ENCODE results near the gene TRPM2.

- TF ChIP-seq RFX5 (IDR thresholded peaks at IDR 0.05; ENCODE audit: low read depth, low read length) (no peak), POLR2A (IDR thresholded peaks at IDR 0.05; ENCODE audit: low read depth, low read length) (no peak), MXI1 (IDR thresholded peaks at IDR 0.05; ENCODE audit: borderline replicate concordance, low read depth, low read length) (no peak), CEBPB (IDR thresholded peaks at IDR 0.05; ENCODE audit: low read depth, low read length) (no peak), MAZ (IDR thresholded peaks at IDR 0.05; ENCODE audit: borderline replicate concordance, low read depth, low read length) (no peak), USF2 (IDR thresholded peaks at IDR 0.05; ENCODE audit: low read depth, low read length) (no peak), NFE2L2 (IDR thresholded peaks at IDR 0.05; ENCODE audit: low read depth, low read length) (no peak), SMC3 (IDR thresholded peaks at IDR 0.05; ENCODE audit: low read depth, low read length) (no peak), RAD21 (IDR thresholded peaks at IDR 0.05; ENCODE audit: low read length) (no peak)
- TF ChIP-seq, protein P1, sequence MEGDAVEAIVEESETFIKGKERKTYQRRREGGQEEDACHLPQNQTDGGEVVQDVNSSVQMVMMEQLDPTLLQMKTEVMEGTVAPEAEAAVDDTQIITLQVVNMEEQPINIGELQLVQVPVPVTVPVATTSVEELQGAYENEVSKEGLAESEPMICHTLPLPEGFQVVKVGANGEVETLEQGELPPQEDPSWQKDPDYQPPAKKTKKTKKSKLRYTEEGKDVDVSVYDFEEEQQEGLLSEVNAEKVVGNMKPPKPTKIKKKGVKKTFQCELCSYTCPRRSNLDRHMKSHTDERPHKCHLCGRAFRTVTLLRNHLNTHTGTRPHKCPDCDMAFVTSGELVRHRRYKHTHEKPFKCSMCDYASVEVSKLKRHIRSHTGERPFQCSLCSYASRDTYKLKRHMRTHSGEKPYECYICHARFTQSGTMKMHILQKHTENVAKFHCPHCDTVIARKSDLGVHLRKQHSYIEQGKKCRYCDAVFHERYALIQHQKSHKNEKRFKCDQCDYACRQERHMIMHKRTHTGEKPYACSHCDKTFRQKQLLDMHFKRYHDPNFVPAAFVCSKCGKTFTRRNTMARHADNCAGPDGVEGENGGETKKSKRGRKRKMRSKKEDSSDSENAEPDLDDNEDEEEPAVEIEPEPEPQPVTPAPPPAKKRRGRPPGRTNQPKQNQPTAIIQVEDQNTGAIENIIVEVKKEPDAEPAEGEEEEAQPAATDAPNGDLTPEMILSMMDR (conservative IDR thresholded peaks at IDR 0.05; ENCODE audit: low read depth, low read length) = no peak
These were observed 46.3 kb upstream of the TRPM2 start for GRCh38 chr21:44306936-44307704.

Measured in IMR-90 (cell line).